PC-3 (cell line): ENCODE measurements around the gene ZNF296.

Experiments
- CTCF ChIP-seq: fragments of 300-600 bp; sonication (generic); conservative IDR thresholded peaks from 2 replicates; pipeline ENCODE4 v1.5.1; 2017; ENCODE audit warnings: antibody characterized with exemption, low read depth, mild to moderate bottlenecking, low read length
- EZH2phosphoT487 ChIP-seq: fragments of 300-600 bp; sonication (generic); IDR thresholded peaks from 2 replicates; pipeline ENCODE4 v1.6.1; 2018; ENCODE audit warnings: mild to moderate bottlenecking, antibody characterized with exemption, low read length, borderline replicate concordance

DNA sequence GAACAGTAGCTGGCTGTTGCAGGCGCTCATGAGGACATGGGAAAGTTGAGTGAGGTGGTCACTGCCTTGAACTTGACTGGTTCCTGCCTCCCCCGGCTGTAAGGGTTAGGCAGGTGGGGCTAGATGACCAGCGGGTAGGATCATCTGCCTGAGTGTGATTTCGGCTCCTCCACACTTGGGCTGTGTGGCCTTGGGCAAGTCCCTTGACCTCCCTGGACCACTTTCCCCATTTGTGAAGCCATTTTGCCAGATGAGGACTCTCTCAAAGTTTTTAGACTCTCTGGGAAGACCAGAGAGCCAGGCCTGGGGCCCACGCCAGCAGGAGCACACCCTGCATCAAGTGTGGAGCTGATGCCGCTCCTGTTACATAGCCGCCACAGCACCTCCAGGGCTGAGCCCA lies 26.2 kb upstream of the ZNF296 start:
- TF ChIP-seq CTCF (no peak), EZH2phosphoT487 (no peak)
